Left renal cortex interstitium (tissue), 4 donors: ENCODE results near the gene RPL31. TPM values are rescaled to one million over a fixed set of nuclear protein-coding genes. Genes with fewer than 3 reads are reported as not detected.

Experiments used
- DNase-seq, 4 donors: peaks; one replicate each; pipeline ENCODE4 v3.0.0-alpha.2; 2013; ENCODE audit warnings: low read depth in 4 of 4, low spot score in 2 of 4, missing footprints in 1 of 4
- polyA plus RNA-seq, 4 donors: library from polyadenylated mRNA; unstranded; fragments of 120-200 nt; gene quantifications; one replicate each; pipeline ENCODE4 v1.2.1, GENCODE V29; 2013; ENCODE audit not compliant: insufficient read length in 4 of 4

Gene RPL31
- polyA plus RNA-seq, 4 donors: 2,433 to 3,246 (median 2,883) TPM

GRCh38 chr2:100992262-100992661, 9.8 kb upstream of the RPL31 start:
- no peak for DNase-seq

GRCh38 chr2:100993294-100993693, 8.8 kb upstream of the RPL31 start:
- no peak for DNase-seq

- DNase-seq: no peak
Measured at GRCh38 chr2:100995309-100996075, 6.6 kb upstream of the RPL31 start.

- no peak for DNase-seq
Measured at GRCh38 chr2:100997509-100998234, 4.4 kb upstream of the RPL31 start.

GRCh38 chr2:100998235-100998573, 3.9 kb upstream of the RPL31 start:
- no peak for DNase-seq

- no peak for DNase-seq
Measured at GRCh38 chr2:100999995-101000394, 2.1 kb upstream of the RPL31 start.

- peak in 1 of 4 donors; percentile 50 for DNase-seq
Measured at GRCh38 chr2:101002562-101003277, 631 bp downstream of the RPL31 start.

GRCh38 chr2:101003278-101003775, 1.2 kb downstream of the RPL31 start:
- DNase-seq: no peak

GRCh38 chr2:101004620-101005325, 2.7 kb downstream of the RPL31 start:
- no peak for DNase-seq

- no peak for DNase-seq
Measured at GRCh38 chr2:101006065-101006715, 4.1 kb downstream of the RPL31 start.

- DNase-seq: no peak
Measured at GRCh38 chr2:101007415-101008345, 5.6 kb downstream of the RPL31 start.

- DNase-seq: no peak
Measured at GRCh38 chr2:101011152-101011551, 9.1 kb downstream of the RPL31 start.

GRCh38 chr2:101012054-101012705, 10.1 kb downstream of the RPL31 start:
- DNase-seq: no peak

- DNase-seq: no peak
Measured at GRCh38 chr2:101012706-101013181, 10.7 kb downstream of the RPL31 start.

GRCh38 chr2:101014264-101014857, 12.3 kb downstream of the RPL31 start:
- no peak for DNase-seq

- no peak for DNase-seq
Measured at GRCh38 chr2:101017371-101017770, 15.3 kb downstream of the RPL31 start.

- no peak for DNase-seq
Measured at GRCh38 chr2:101018934-101019333, 16.8 kb downstream of the RPL31 start.

- no peak for DNase-seq
Measured at GRCh38 chr2:101022221-101022620, 20.1 kb downstream of the RPL31 start.
